Measurements from ENCODE around the gene TP53AIP1.
"Not testable (repeated sequence)": the region's sequence is repeated elsewhere in the genome, so short reads cannot be mapped to it uniquely, and the experiment has no call there.

- not testable (repeated sequence) for TF ChIP-seq CTCF (conservative IDR thresholded peaks at IDR 0.05 in 1 of 2, IDR thresholded peaks at IDR 0.05 in 1 of 2; ENCODE audit: extremely low read depth in 1 of 2, insufficient read depth in 1 of 2, low read depth in 1 of 2, low read length in 2 of 2); EZH2 (IDR thresholded peaks at IDR 0.05; ENCODE audit: borderline replicate concordance, low read length)
Observed at GRCh38 chr11:128919635-128920034, 23.0 kb downstream of the TP53AIP1 start.

Measured in mammary epithelial cell (primary cell).